IPS-20b (cell line): ENCODE results near the gene TMPRSS11A.

ENCODE experiments used
- H3K27ac ChIP-seq: one replicate; pipeline ENCODE4 v1.5.1; 2013; ENCODE audit warnings: low read length
- H3K27me3 ChIP-seq: 2 replicates; pipeline ENCODE4 v1.6.1; 2013; ENCODE audit warnings: mild to moderate bottlenecking, low read length, inconsistent platforms; ENCODE audit not compliant: insufficient read depth
- H3K36me3 ChIP-seq: 2 replicates; pipeline ENCODE4 v1.6.1; 2013; ENCODE audit warnings: low read depth, mild to moderate bottlenecking, inconsistent platforms, low read length, moderate library complexity; ENCODE audit not compliant: insufficient read depth
- H3K4me1 ChIP-seq: 2 replicates; pipeline ENCODE4 v1.6.1; 2013; ENCODE audit warnings: mild to moderate bottlenecking, control low read depth, inconsistent platforms, low read length, moderate library complexity; ENCODE audit not compliant: insufficient read depth
- H3K4me3 ChIP-seq: 2 replicates; pipeline ENCODE4 v1.5.1; 2013; ENCODE audit warnings: mild to moderate bottlenecking, low read length, inconsistent platforms
- H3K9ac ChIP-seq: 2 replicates; pipeline ENCODE4 v1.6.1; 2013; ENCODE audit warnings: low read depth, mild to moderate bottlenecking, inconsistent platforms, low read length, moderate library complexity
- H3K9me3 ChIP-seq: 2 replicates; pipeline ENCODE4 v1.6.1; 2013; ENCODE audit warnings: mild to moderate bottlenecking, low read depth, low read length, inconsistent platforms; ENCODE audit not compliant: insufficient read depth

The TMPRSS11A gene

DNA sequence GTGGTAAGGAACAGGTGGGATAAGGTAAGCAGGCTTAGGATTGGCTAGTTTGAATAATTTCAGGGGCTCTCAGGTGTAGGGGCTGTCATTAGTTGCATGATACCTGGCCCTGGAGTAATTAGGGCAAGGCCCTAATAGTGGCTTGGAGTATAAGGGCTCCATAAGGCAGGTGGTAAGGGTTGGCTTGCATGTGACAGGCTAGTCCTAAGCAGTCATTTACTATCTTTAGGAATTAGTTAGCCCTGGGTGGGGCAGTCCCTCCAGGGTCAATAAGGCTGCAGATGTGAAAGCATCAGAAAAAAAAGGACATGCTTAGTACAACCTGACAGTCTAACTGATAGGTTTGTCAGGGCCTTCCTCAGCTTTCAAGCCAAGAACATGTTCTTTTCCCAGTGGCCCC, 71.6 kb downstream of the TMPRSS11A start:
- Histone ChIP-seq H3K4me1 (no peaks in the 10 kb centered on the region), H3K36me3 (no peaks in the 10 kb centered on the region), H3K9me3 (no peaks in the 10 kb centered on the region), H3K27me3 (no peaks in the 10 kb centered on the region), H3K9ac (no peak overlapping the region), H3K4me3 (no peak overlapping the region), H3K27ac (no peak overlapping the region)

DNA sequence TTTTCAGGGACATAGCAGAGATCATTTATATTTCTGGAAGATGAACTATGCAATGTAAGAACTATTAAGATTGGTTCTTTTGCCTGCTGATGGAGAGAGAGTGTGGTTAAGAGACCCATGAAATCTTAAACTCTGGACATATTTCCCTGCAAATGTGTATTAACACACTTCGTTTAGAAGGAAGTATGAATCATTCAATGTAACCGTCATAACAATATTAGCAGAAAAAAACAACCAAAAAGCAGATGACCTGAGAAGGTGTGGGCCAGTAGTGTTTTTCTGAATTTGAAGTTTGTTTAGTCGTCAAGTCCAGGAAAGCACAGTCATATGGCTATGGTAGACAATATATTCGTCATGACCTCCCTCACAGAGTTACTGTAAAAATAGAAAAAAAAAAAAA, 77.0 kb downstream of the TMPRSS11A start:
- H3K9ac ChIP-seq: no peak overlapping the region
- H3K36me3 ChIP-seq: no peaks in the 10 kb centered on the region
- H3K4me3 ChIP-seq: no peak overlapping the region
- no peaks in the 10 kb centered on the region for H3K27me3 ChIP-seq
- no peak overlapping the region for H3K27ac ChIP-seq
- no peaks in the 10 kb centered on the region; the same call in 1 of the 2 replicates for H3K4me1 ChIP-seq
- no peaks in the 10 kb centered on the region for H3K9me3 ChIP-seq

DNA sequence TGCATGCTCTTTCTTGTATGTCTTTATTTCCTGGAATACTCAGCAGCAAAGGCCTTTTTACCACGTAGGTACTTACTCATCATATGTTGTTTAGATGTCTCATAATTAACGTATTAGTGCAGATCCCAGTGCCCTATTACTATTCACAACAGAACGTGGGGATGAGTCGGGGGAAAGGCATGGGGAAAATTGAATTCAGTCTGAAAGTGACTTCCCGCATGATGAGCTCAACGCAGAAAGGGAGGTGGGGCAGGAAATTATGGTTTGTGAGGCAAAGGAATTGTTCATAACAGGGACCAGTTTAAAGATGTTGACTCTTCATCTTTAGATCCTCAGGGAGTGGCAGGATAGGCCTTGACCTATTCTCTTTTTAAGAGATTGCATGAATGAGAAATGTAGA, 77.5 kb downstream of the TMPRSS11A start:
- no peaks in the 10 kb centered on the region for H3K9me3 ChIP-seq
- no peak overlapping the region for H3K27ac ChIP-seq
- H3K9ac ChIP-seq: no peak overlapping the region
- no peak overlapping the region for H3K4me3 ChIP-seq
- H3K4me1 ChIP-seq: no peaks in the 10 kb centered on the region; the same call in 1 of the 2 replicates
- no peaks in the 10 kb centered on the region for H3K36me3 ChIP-seq
- no peaks in the 10 kb centered on the region for H3K27me3 ChIP-seq

DNA sequence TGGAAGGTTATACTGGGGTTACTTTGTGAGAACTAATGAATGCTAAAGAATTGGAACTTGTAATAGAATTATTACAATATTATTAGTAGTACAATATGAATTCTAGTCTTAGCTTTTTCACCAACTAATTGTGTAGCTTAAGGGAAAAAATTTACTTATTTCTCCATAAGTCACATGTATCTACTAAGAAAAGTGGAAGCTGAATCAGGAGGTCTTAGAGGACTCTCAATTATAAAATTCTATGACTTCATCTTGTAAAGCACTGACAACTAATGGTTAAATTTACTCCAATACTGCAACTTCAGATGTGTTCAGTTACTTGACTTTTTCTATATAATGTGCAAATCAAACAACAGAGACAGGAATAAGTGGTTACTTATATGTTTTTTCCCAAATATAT, 78.6 kb downstream of the TMPRSS11A start:
- Histone ChIP-seq H3K4me3 (no peak overlapping the region), H3K9ac (no peak overlapping the region), H3K27ac (no peak overlapping the region), H3K4me1 (no peaks in the 10 kb centered on the region; the same call in 1 of the 2 replicates), H3K27me3 (no peaks in the 10 kb centered on the region), H3K9me3 (no peaks in the 10 kb centered on the region), H3K36me3 (no peaks in the 10 kb centered on the region)

DNA sequence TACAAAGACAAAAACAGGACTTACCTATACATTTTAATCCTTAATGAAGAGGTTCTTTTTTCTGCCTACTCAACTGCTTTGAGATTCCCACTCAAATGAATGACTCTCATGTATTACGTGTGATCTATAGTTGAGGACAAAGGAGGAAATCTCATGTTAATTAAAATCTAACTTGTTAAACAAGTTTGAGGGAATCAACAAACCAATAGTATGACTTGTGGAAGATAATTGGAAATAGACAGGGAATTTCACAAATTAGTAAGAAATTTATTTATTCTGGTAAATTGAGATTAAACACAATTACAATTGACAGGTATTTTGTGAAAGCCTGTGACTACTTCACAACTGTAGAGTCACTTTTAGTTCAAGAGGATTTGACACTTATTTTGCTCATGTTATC, 79.4 kb downstream of the TMPRSS11A start, which contains the start of gene TMPRSS11D:
Gene TMPRSS11D (minus strand): TSS at position 101 of the 400 bp plus-strand sequence. CDS start 69 bp downstream, at position 32.
- Histone ChIP-seq H3K9ac (no peak within 1 kb of the TSS), H3K4me1 (no peaks in the 10 kb centered on the region; the same call in 1 of the 2 replicates), H3K27me3 (no peaks in the 10 kb centered on the region), H3K9me3 (no peaks in the 10 kb centered on the region), H3K27ac (no peak within 1 kb of the TSS), H3K4me3 (no peak within 1 kb of the TSS), H3K36me3 (no peaks in the 10 kb centered on the region)

DNA sequence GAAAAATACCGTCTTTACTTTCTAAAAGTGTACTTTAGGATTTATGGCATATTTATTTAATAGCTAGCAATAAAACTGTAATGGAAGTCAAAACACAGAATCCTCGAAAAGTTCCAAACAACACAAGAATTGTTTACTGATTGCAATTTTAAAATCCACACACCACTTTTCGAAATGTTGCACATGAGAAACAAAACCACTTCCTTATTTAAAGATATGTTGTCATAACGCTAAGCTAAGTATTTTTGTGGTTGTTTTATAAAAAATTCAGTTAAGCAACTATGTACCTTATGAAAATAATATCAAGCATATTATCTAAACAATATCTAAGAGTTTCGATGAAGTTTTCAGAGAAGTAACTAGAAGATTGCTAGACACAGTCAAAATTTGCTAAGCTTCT, 79.8 kb downstream of the TMPRSS11A start:
- Histone ChIP-seq H3K27ac (no peak overlapping the region), H3K9me3 (no peaks in the 10 kb centered on the region), H3K9ac (no peak overlapping the region), H3K4me1 (no peaks in the 10 kb centered on the region; the same call in 1 of the 2 replicates), H3K27me3 (no peaks in the 10 kb centered on the region), H3K36me3 (no peaks in the 10 kb centered on the region), H3K4me3 (no peak overlapping the region)

DNA sequence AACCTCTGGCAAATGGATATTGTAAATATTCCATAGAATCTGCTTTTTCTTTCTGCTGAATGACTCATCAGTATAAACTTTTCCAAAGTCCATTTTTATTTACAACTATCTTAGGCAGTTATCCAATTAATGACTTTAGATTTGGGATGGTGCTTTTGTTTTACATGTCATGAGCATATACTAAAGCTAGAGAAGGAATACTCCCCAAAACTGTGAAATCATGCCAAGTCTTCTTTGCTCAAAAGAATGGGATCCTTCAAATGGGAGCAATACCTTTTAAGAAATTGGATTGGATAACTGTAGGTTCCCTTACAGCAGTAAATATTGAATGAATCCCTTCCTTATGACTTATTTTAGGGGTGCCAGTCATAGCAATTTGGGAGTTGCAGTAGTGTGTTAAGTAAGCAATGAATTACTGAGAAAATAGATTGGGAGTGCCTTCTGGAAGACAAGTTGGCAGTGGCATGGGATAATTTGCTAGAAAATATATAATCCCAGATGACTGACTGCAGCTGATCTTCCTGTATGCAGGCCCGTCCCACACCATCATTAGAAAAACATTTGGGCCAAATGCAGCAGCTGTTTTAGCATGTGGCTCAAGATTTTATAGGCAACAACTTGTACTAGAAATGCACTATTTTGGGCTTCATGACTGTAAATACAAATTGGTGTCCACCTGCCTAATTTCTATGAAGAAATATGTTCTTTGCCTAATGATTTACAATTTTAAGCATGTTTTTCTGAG, 82.3 kb downstream of the TMPRSS11A start:
- H3K27me3 ChIP-seq: no peaks in the 10 kb centered on the region

DNA sequence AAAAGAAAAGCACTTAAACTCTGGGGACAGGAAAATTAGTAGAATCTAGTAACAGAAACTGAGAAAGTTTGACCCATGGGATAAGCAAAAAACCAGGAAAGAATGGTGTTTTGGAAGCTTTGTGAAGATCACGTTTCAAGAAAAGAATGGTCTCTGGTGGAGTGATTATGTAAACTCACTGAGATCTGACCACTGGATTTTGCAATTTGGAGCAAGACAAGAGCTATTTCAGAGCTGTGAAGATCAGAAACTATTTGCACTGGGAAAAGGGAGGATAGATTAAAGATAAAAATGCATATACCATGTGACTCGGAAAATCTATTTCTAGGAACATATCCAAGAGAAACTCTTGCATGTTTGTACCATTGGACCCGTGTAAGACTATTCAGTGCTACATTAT, 83.8 kb downstream of the TMPRSS11A start:
- H3K27me3 ChIP-seq: no peaks in the 10 kb centered on the region
- H3K4me1 ChIP-seq: no peaks in the 10 kb centered on the region
- no peak overlapping the region for H3K9ac ChIP-seq
- no peak overlapping the region for H3K4me3 ChIP-seq
- no peak overlapping the region for H3K27ac ChIP-seq
- no peaks in the 10 kb centered on the region for H3K36me3 ChIP-seq
- H3K9me3 ChIP-seq: no peaks in the 10 kb centered on the region

More for the DNA sequence above, 82.3 kb downstream of the TMPRSS11A start:
- Histone ChIP-seq H3K4me1 (no peaks in the 10 kb centered on the region; the same call in 1 of the 2 replicates), H3K36me3 (no peaks in the 10 kb centered on the region), H3K4me3 (no peak overlapping the region), H3K9ac (no peak overlapping the region), H3K27ac (no peak overlapping the region), H3K9me3 (no peaks in the 10 kb centered on the region)

DNA sequence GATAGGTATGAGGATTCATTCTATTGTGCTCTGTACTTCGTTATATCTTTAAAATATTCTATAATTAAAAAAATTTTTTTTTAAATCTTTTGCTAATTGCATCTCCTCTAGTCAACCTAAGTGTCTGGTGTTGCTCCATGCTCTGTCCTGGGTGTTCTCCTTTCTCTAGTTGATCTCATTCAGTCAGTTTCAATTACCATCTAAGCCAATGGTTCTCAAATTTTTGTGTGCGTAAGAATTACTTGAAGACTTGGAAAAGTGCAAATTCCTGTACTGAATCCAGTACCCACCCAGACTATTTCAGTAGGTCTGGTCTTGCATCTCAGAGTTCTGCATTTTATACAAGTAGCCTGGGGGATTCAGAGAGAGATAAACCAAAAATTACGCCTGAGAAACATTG, 86.2 kb downstream of the TMPRSS11A start:
- no peak overlapping the region for H3K27ac ChIP-seq
- no peaks in the 10 kb centered on the region for H3K9me3 ChIP-seq
- no peaks in the 10 kb centered on the region for H3K27me3 ChIP-seq
- 0 out of 2 replicates have a peak, but pooled peaks cover 3% of the 10 kb centered on the region for H3K4me1 ChIP-seq
- no peaks in the 10 kb centered on the region for H3K36me3 ChIP-seq
- H3K9ac ChIP-seq: no peak overlapping the region
- H3K4me3 ChIP-seq: no peak overlapping the region

DNA sequence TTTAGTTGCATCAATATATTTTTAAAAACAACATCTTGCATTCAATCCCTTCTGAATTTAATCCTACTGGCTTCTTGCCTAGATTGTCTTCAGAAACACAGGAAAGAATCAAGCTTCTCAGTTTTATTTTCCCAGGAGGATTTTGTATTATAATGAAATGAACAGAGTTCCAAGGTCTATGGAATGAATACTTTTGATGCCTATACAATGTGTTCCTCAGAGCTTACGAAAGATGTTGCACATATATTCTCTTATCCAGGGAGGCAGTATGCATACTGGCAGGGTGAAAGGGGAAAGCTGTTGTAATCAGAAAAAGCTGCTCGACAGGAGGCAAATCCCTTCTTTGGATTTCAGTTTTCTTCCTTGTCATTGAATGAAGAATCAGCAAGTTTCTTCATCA, 88.3 kb downstream of the TMPRSS11A start:
- Histone ChIP-seq H3K9ac (no peak overlapping the region), H3K27me3 (no peaks in the 10 kb centered on the region), H3K27ac (no peak overlapping the region), H3K4me1 (0 out of 2 replicates have a peak, but pooled peaks cover 3% of the 10 kb centered on the region), H3K4me3 (no peak overlapping the region), H3K9me3 (no peaks in the 10 kb centered on the region), H3K36me3 (no peaks in the 10 kb centered on the region)

DNA sequence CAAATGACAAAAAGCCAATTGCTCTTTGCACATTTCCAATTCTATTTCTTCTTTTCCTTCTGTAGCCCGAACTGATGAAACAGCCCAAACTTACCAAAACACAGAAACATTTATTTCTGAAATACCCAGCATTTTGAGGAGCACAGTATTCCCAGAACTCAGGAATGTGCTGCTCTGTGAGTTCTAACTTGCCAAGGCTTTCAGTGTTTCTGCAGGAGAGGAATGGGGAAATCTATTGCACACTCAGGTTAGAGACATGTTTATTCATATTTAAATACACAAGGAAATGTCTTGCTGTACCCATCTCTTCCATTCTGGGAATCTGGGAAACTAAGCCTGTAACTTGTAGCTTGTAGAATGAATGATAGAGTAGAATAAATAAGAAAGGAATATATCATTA, 90.2 kb downstream of the TMPRSS11A start:
- Histone ChIP-seq H3K27me3 (no peaks in the 10 kb centered on the region), H3K27ac (no peak overlapping the region), H3K4me3 (no peak overlapping the region), H3K36me3 (no peaks in the 10 kb centered on the region), H3K4me1 (0 out of 2 replicates have a peak, but pooled peaks cover 3% of the 10 kb centered on the region), H3K9me3 (no peaks in the 10 kb centered on the region), H3K9ac (no peak overlapping the region)

DNA sequence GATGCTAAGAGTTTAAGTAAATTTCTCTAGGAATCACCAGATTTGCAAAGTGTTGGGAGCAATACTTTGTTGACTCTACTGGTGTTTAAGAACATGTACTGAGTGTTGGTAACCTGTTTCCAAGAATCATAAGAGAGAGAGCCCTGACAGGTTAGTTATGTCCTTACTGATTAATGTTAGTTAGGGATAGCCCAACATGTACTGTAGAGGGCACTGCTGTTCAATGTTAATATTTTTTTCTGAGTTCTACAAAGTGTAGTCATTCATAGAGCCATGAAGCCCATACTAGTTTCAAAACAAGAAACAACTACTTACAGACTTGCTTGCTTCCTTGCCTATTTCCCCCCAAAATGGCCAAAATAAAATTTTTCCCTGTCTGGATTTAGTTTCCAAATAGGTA, 91.4 kb downstream of the TMPRSS11A start:
- H3K4me3 ChIP-seq: no peak overlapping the region
- H3K36me3 ChIP-seq: no peaks in the 10 kb centered on the region
- H3K27me3 ChIP-seq: no peaks in the 10 kb centered on the region
- no peaks in the 10 kb centered on the region for H3K9me3 ChIP-seq
- H3K9ac ChIP-seq: no peak overlapping the region
- 0 out of 2 replicates have a peak, but pooled peaks cover 3% of the 10 kb centered on the region for H3K4me1 ChIP-seq
- no peak overlapping the region for H3K27ac ChIP-seq
